SU-DHL-6 (cell line): ENCODE data around the gene FUCA1.

Experiments
- H2AFZ ChIP-seq: fragments of 200-600 bp; sonication (generic); 2 replicates; pipeline ENCODE4 v1.6.1; 2014; ENCODE audit warnings: low read depth, mild to moderate bottlenecking, moderate library complexity, mixed read lengths, antibody characterized with exemption, low read length; ENCODE audit not compliant: severe bottlenecking
- H3F3A ChIP-seq: fragments of 200-600 bp; shearing (Covaris generic); 2 replicates; pipeline ENCODE4 v1.6.0; 2016; ENCODE audit warnings: antibody characterized with exemption, mild to moderate bottlenecking; ENCODE audit not compliant: insufficient read depth
- H3K27ac ChIP-seq: fragments of 200-600 bp; sonication (generic); 2 replicates; pipeline ENCODE4 v1.5.1; 2016; ENCODE audit warnings: low read depth, mild to moderate bottlenecking, low read length, moderate library complexity, mixed read lengths
- H3K27me3 ChIP-seq: fragments of 200-600 bp; sonication (generic), shearing (Covaris generic); 2 replicates; pipeline ENCODE4 v1.6.0; 2014; ENCODE audit warnings: mild to moderate bottlenecking, low read length
- H3K36me3 ChIP-seq: fragments of 200-600 bp; sonication (generic); 2 replicates; pipeline ENCODE4 v1.6.1; 2014; ENCODE audit warnings: mild to moderate bottlenecking, low read length, mixed read lengths
- H3K4me2 ChIP-seq: fragments of 300-600, 200-600 bp; shearing (Covaris generic), sonication (generic); 2 replicates; pipeline ENCODE4 v1.6.0; 2014; ENCODE audit warnings: low read length, low read depth, mild to moderate bottlenecking; ENCODE audit not compliant: poor library complexity, severe bottlenecking
- H3K4me3 ChIP-seq: fragments of 200-600 bp; sonication (generic); 2 replicates; pipeline ENCODE4 v1.5.1; 2014; ENCODE audit warnings: antibody characterized with exemption, low read length, mild to moderate bottlenecking, mixed read lengths; ENCODE audit not compliant: insufficient read depth, poor library complexity, severe bottlenecking
- H3K79me2 ChIP-seq: fragments of 200-600 bp; sonication (generic); 2 replicates; pipeline ENCODE4 v1.6.1; 2014; ENCODE audit warnings: mild to moderate bottlenecking, low read length, moderate library complexity; ENCODE audit not compliant: insufficient read depth
- H3K9ac ChIP-seq: fragments of 200-600 bp; sonication (generic); 2 replicates; pipeline ENCODE4 v1.7.0; 2014; ENCODE audit warnings: mild to moderate bottlenecking, low read length
- H3K9me2 ChIP-seq: fragments of 200-600 bp; sonication (generic); replicated peaks from 2 replicates; pipeline ENCODE4 v1.6.1; 2014; ENCODE audit warnings: low read length; ENCODE audit not compliant: insufficient read depth
- H3K9me3 ChIP-seq: fragments of 200-600 bp; sonication (generic); 2 replicates; pipeline ENCODE4 v1.6.1; 2014; ENCODE audit warnings: low read length, mixed read lengths; ENCODE audit not compliant: insufficient read depth
- H4K20me1 ChIP-seq: fragments of 200-600 bp; sonication (generic); 2 replicates; pipeline ENCODE4 v1.6.1; 2014; ENCODE audit warnings: low read depth, mild to moderate bottlenecking, antibody characterized with exemption, low read length, moderate library complexity, mixed read lengths
- EZH2phosphoT487 ChIP-seq: fragments of 200-600 bp; sonication (generic), shearing (Covaris generic); conservative IDR thresholded peaks from 2 replicates; pipeline ENCODE4 v1.6.1; 2018; ENCODE audit warnings: mild to moderate bottlenecking, antibody characterized with exemption, low read length, moderate library complexity, mixed read lengths
- TF ChIP-seq, protein P1 (sequence below): fragments of 200-600 bp; sonication (generic); IDR thresholded peaks from one replicate; pipeline ENCODE4 v1.5.1; 2017; ENCODE audit warnings: antibody characterized with exemption, mild to moderate bottlenecking, low read length, moderate library complexity; ENCODE audit not compliant: insufficient read depth, poor library complexity, severe bottlenecking

FUCA1 gene

DNA sequence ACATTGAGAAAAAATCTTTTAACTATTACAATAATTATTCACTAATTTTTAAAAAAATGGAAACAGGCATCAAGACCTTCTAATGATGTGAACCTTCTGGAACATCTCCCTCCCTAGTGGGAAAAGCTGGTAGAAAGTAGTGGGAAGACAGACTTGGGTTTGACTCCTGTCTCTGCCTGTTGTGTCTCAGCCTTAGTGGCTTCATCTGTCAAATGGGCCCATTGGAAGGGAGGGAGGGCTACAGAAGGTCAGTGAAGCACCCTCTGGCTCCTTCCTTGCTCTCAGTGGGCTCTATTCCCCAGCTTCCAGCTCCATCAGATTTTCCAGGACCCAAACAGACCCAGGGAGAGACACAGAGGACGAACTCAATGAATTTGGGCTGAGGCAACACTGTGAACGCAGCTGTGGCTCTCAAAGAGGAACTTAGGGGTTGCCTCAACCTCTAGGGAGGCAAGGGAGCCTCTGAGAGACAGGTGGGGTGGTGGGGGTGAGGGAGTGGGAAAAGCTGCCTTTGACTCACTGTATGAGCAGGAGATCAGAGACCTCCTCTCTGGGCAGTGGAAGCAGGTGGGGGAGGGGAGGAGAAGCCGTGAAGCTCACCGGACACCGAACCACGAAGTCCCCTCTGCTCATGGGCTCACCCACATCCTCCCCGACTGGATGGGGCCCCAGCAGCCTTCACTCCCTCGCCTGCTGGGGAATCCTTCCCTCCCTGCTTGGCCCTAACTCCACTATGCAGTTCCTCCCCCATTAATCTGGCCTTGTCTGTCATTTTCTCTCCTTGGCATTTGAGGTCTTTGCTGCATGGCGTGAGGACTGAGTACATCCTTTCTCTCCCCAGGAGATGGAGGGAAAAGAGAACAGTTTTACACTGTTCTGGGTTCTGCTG lies 40.6 kb upstream of the FUCA1 start:
- Histone ChIP-seq H3K79me2 (peaks cover 49% of the 10 kb centered on the region), H3K9me3 (no peaks in the 10 kb centered on the region), H3K36me3 (no peaks in the 10 kb centered on the region), H3K4me3 (peak overlapping the region; percentile 53), H3F3A (peaks cover 85% of the 10 kb centered on the region), H4K20me1 (no peaks in the 10 kb centered on the region), H3K9me2 (no peaks in the 10 kb centered on the region), H2AFZ (no peak overlapping the region), H3K27me3 (no peaks in the 10 kb centered on the region), H3K27ac (peak overlapping the region; percentile 96), H3K4me2 (peak overlapping the region; percentile 71), H3K9ac (peak overlapping the region; percentile 58)
- TF ChIP-seq, protein P1, sequence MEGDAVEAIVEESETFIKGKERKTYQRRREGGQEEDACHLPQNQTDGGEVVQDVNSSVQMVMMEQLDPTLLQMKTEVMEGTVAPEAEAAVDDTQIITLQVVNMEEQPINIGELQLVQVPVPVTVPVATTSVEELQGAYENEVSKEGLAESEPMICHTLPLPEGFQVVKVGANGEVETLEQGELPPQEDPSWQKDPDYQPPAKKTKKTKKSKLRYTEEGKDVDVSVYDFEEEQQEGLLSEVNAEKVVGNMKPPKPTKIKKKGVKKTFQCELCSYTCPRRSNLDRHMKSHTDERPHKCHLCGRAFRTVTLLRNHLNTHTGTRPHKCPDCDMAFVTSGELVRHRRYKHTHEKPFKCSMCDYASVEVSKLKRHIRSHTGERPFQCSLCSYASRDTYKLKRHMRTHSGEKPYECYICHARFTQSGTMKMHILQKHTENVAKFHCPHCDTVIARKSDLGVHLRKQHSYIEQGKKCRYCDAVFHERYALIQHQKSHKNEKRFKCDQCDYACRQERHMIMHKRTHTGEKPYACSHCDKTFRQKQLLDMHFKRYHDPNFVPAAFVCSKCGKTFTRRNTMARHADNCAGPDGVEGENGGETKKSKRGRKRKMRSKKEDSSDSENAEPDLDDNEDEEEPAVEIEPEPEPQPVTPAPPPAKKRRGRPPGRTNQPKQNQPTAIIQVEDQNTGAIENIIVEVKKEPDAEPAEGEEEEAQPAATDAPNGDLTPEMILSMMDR: no peak
- TF ChIP-seq EZH2phosphoT487: no peak

DNA sequence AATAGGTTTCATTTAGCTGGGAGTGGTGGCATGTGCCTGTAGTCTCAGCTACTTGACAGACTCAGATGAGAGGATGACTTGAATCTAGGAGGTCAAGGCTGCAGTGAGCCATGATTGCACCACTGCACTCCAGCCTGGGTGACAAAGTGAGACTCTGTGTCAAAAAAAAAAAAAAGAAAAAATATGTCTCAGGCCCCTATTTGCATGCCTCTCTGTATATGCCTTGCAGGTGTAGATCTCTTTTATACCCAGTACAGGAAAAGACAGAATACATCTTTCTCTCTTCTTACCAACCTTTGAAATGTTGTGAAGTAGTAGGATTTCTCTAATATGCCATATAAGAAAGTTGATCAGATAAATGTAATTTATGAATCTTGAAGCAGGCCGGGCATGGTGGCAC lies 38.6 kb upstream of the FUCA1 start:
- Histone ChIP-seq H4K20me1 (no peaks in the 10 kb centered on the region), H3K79me2 (peaks cover 48% of the 10 kb centered on the region), H3K4me2 (peak overlapping the region; percentile 71), H2AFZ (no peak overlapping the region), H3K4me3 (peak overlapping the region; percentile 35), H3F3A (peaks cover 66% of the 10 kb centered on the region), H3K9ac (peak overlapping the region; percentile 58), H3K27me3 (no peaks in the 10 kb centered on the region), H3K27ac (peak overlapping the region; percentile 96), H3K36me3 (no peaks in the 10 kb centered on the region), H3K9me3 (no peaks in the 10 kb centered on the region), H3K9me2 (no peaks in the 10 kb centered on the region)
- TF ChIP-seq, protein P1: no peak
- TF ChIP-seq EZH2phosphoT487: no peak

DNA sequence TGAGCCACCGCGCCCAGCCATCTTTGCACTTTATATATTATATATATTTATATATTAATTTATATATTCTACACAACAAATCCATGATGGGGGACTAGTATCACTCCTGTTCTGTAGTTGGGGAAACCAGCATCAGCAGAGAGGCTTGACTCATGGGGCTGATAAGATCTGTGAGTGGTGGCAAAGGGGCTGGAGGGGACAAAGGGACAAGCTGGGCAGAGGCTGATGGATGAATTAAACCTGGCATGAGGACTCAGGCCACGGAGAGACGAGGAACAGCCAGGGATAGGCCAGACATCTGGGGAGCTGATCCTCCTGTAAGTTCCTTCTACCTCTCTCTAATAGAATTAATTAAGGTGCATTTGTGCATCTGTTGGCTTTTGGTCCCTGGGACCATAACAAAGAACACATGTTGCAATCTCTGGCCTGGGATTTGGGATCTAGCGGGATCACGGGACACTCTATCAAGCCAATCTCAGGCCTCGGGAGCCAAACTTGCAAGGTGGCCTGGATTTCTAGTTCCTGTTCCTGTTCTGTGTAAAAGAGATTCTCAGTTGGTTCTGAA lies 37.5 kb upstream of the FUCA1 start:
- H2AFZ ChIP-seq: no peak overlapping the region
- no peaks in the 10 kb centered on the region for H3K9me2 ChIP-seq
- no peaks in the 10 kb centered on the region for H3K36me3 ChIP-seq
- no peaks in the 10 kb centered on the region for H3K9me3 ChIP-seq
- H3F3A ChIP-seq: peaks cover 55% of the 10 kb centered on the region
- no peaks in the 10 kb centered on the region for H4K20me1 ChIP-seq
- H3K4me2 ChIP-seq: peak overlapping the region; percentile 71
- TF ChIP-seq, protein P1: no peak
- no peak for TF ChIP-seq EZH2phosphoT487
- no peaks in the 10 kb centered on the region for H3K27me3 ChIP-seq
- no peak overlapping the region for H3K4me3 ChIP-seq
- peak overlapping the region; percentile 96 for H3K27ac ChIP-seq
- peak overlapping the region; percentile 45 for H3K9ac ChIP-seq
- H3K79me2 ChIP-seq: peaks cover 42% of the 10 kb centered on the region
